Sigmoid colon (tissue), 7 donors: ENCODE results near the gene PIK3IP1. TPM values are rescaled to one million over a fixed set of nuclear protein-coding genes. Genes with fewer than 3 reads are reported as not detected.

Experiments used
- DNase-seq: peaks from one replicate; pipeline ENCODE4 v3.0.0-alpha.2; 2019
- H3K27ac ChIP-seq, 4 donors: fragments of 200-600 bp; sonication (generic); one replicate each; pipeline ENCODE4 v1.5.1; 2016 to 2019; ENCODE audit warnings: mild to moderate bottlenecking in 1 of 4
- H3K27me3 ChIP-seq, 3 donors: fragments of 200-600 bp; sonication (generic); one replicate each; pipeline ENCODE4 v1.5.1; 2019; ENCODE audit warnings: mild to moderate bottlenecking in 1 of 3
- H3K36me3 ChIP-seq, 4 donors: fragments of 200-600 bp; sonication (generic); one replicate each; pipeline ENCODE4 v1.5.1; 2016 to 2019
- H3K4me1 ChIP-seq, 4 donors: fragments of 200-600 bp; sonication (generic); one replicate each; pipeline ENCODE4 v1.5.1; 2017 to 2019
- H3K4me3 ChIP-seq, 4 donors: fragments of 200-600 bp; sonication (generic); one replicate each; pipeline ENCODE4 v1.5.1; 2017 to 2019; ENCODE audit warnings: mild to moderate bottlenecking in 2 of 4, moderate library complexity in 1 of 4
- H3K9me3 ChIP-seq, 4 donors: fragments of 200-600 bp in 3 of 4; sonication (generic) in 3 of 4; one replicate each; pipeline versions ENCODE4 v1.5.1 to v1.6.1; 2013 to 2019
- EP300 ChIP-seq, 4 donors: sonication (generic); formaldehyde crosslinking; IDR thresholded peaks; one replicate each; pipeline ENCODE4 v1.6.1; 2017; ENCODE audit warnings: antibody characterized with exemption in 4 of 4
- POLR2A ChIP-seq, 2 donors: fragments of 450-650 bp; IDR thresholded peaks; one replicate each; pipeline ENCODE4 v1.6.1; 2016; ENCODE audit warnings: antibody characterized with exemption in 2 of 2, mild to moderate bottlenecking in 2 of 2, moderate library complexity in 2 of 2
- POLR2AphosphoS5 ChIP-seq, 4 donors: sonication (generic); formaldehyde crosslinking; IDR thresholded peaks; one replicate each; pipeline ENCODE4 v1.6.1; 2017; ENCODE audit warnings: antibody characterized with exemption in 4 of 4
- WGBS, 2 donors: extraction: QIAGEN DNeasy Blood & Tissue Kit; methylation state at CpG; one replicate each; pipeline ENCODE4 v1.1.7; 2013; 5-methylcytosine and 5-hydroxymethylcytosine counted together
- intact Hi-C: fragments of 100-400 bp; cut with DNase I; formaldehyde crosslinking; loops from one replicate; pipeline ENCODE4 v1.15.1; 2023
- polyA plus RNA-seq, 3 donors: library from polyadenylated mRNA; stranded (reverse); fragments of 200-250 nt; gene quantifications; one replicate each; pipeline ENCODE4 v1.2.3, GENCODE V29; 2013
- total RNA-seq, 4 donors: library from RNA; depleted of rRNA; stranded (reverse); fragments of >200 nt; gene quantifications; one replicate each; pipeline ENCODE4 v1.1.0, GENCODE V29; 2016
- TF ChIP-seq, protein P1 (sequence below), 4 experiments: fragments of 450-650 bp in 3 of 4; fragments of 200-600 bp in 1 of 4; IDR thresholded peaks; one replicate each; pipeline ENCODE4 v1.5.1; 2016 to 2019; ENCODE audit warnings: antibody characterized with exemption in 4 of 4, mild to moderate bottlenecking in 3 of 4, moderate library complexity in 2 of 4
- donor health status: healthy with polysubstance abuse.
- donor health status: Bipolar disorder and iron deficiency.
- donor health status: healthy.

The PIK3IP1 gene
- total and polyA plus RNA-seq, 7 donors: 5.8 to 87.6 (median 49.3) TPM

- WGBS, 2 donors: 57 to 79% methylated on average over 8 of the region's 8 CpGs
- DNase-seq: peak; percentile 82
- H3K4me1 ChIP-seq: peaks cover 0 to 61% (median 58%) of the 10 kb centered on the region in 4 donors
- H3K4me3 ChIP-seq: no peak overlapping the region
- H3K36me3 ChIP-seq: peaks cover 35 to 75% (median 52%) of the 10 kb centered on the region in 4 donors
- H3K27ac ChIP-seq: peak overlapping the region; percentile 50 to 98 (median 94)
- H3K27me3 ChIP-seq: no peaks in the 10 kb centered on the region
- H3K9me3 ChIP-seq: no peaks in the 10 kb centered on the region
- intact Hi-C loops: loop anchor here (5.0 kb wide), 1 partner anchor 179 kb away; the partner anchor contains the start of gene SELENOM
- TF ChIP-seq POLR2A (IDR thresholded peaks at IDR 0.05) (no peak), EP300 (IDR thresholded peaks at IDR 0.05) (peak in 3 of 4 donors; percentile 46 to 94 (median 82)), POLR2AphosphoS5 (IDR thresholded peaks at IDR 0.05) (peak; percentile 56 to 82 (median 72))
- TF ChIP-seq, protein P1, sequence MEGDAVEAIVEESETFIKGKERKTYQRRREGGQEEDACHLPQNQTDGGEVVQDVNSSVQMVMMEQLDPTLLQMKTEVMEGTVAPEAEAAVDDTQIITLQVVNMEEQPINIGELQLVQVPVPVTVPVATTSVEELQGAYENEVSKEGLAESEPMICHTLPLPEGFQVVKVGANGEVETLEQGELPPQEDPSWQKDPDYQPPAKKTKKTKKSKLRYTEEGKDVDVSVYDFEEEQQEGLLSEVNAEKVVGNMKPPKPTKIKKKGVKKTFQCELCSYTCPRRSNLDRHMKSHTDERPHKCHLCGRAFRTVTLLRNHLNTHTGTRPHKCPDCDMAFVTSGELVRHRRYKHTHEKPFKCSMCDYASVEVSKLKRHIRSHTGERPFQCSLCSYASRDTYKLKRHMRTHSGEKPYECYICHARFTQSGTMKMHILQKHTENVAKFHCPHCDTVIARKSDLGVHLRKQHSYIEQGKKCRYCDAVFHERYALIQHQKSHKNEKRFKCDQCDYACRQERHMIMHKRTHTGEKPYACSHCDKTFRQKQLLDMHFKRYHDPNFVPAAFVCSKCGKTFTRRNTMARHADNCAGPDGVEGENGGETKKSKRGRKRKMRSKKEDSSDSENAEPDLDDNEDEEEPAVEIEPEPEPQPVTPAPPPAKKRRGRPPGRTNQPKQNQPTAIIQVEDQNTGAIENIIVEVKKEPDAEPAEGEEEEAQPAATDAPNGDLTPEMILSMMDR (IDR thresholded peaks at IDR 0.05): no peak
Measured at GRCh38 chr22:31286360-31287255, 5.7 kb downstream of the PIK3IP1 start.

DNA sequence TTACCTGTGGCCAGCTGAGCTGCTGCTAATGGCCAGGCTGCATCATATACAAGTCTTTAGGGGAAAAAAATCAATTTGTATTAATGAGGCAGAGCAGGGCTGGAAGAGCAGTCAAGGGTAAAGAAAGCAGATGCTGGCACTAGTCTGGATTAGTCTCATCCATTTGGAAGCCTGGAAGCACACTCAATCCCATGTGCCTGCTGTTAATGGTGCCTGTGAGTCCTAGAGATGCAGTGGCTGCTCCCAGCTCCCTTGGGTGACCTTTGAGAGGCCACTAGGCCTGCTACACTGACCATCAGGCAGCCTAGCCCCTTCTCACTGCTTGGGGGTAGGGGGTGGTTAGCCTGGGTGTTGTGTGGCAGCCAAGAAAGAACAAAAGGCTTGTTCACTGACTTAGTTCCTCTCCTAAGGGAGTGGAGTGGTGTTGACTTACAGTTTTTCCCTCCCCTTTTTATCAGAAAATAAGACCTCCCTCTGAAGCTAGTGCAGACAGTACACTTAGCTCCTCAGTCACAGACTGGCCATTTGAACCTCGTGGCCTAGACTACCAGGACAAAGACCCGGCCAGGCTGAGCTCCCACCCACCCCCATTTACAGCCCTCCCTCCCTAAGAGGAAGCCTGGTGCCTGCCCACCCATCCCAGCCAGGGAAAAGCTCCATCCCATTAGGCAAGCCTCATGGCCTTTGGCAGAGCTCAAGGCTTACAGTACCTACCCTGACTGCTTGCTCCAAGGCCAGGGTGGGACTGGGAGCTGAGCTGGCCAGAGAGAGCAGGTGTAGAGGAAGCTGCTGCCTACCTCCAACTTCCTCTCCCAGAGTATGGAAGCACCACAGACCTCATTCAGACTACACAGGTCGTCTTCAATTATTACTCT lies 7.8 kb downstream of the PIK3IP1 start:
- Histone ChIP-seq H3K36me3 (peaks cover 38 to 89% (median 55%) of the 10 kb centered on the region in 4 donors), H3K4me3 (no peak overlapping the region), H3K27ac (peak overlapping the region; percentile 29 to 98 (median 73)), H3K9me3 (no peaks in the 10 kb centered on the region), H3K27me3 (no peaks in the 10 kb centered on the region), H3K4me1 (peaks cover 0 to 53% (median 49%) of the 10 kb centered on the region in 4 donors)
- TF ChIP-seq EP300 (IDR thresholded peaks at IDR 0.05) (no peak), POLR2AphosphoS5 (IDR thresholded peaks at IDR 0.05) (no peak), POLR2A (IDR thresholded peaks at IDR 0.05) (no peak)
- TF ChIP-seq, protein P1 (IDR thresholded peaks at IDR 0.05): no peak
- 10 to 20% methylated on average over 3 of the region's 3 CpGs for WGBS, 2 donors
- DNase-seq: peak; percentile 58
- intact Hi-C loops: loop anchor here (5.0 kb wide), 1 partner anchor 177 kb away; the partner anchor contains the start of gene SELENOM

DNA sequence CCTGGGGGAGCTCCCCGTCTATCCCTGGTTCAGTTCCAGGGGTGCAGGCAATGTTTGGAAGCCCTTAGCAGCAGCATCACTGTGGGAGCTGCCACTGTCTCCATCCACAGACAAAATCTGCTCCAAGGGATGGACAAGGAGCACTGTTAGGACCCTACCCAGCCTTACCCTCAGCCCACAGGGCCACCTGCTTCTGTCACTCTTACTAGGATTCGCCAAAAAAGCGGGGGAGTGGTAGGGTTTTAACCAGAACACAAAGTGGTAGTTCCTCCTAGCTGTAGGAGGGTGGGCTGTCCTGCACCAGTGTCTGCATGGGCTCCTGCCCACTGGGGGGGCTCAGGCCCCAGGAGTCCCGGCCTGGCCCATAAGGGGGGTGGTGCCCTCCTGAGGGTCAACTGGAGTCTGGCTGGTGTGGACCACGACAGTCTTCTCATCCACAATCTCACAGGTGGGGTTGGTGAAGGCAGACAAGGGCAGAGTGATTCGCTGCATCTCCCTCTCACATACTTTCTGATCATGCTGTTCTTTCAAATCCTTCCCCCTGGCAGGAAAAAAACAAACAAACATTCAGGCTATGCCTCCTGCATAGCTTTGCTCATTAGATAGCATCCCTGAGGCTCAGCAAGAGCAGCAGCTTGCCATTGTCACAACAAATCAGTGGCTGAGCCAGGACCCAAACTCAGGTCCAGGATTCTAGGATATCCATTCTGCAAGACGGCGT lies 9.4 kb downstream of the PIK3IP1 start:
- WGBS, 2 donors: 77 to 83% methylated on average over 8 of the region's 8 CpGs
- DNase-seq: peak; percentile 41
- H3K9me3 ChIP-seq: no peaks in the 10 kb centered on the region
- H3K4me3 ChIP-seq: no peak overlapping the region
- TF ChIP-seq EP300 (IDR thresholded peaks at IDR 0.05) (no peak), POLR2A (IDR thresholded peaks at IDR 0.05) (no peak), POLR2AphosphoS5 (IDR thresholded peaks at IDR 0.05) (no peak)
- TF ChIP-seq, protein P1 (IDR thresholded peaks at IDR 0.05): no peak
- intact Hi-C loops: no loop called here
- no peaks in the 10 kb centered on the region for H3K27me3 ChIP-seq
- peaks cover 0 to 36% (median 33%) of the 10 kb centered on the region in 4 donors for H3K4me1 ChIP-seq
- H3K36me3 ChIP-seq: peaks cover 27 to 89% (median 42%) of the 10 kb centered on the region in 4 donors
- peak overlapping the region in 2 of 4 donors; percentile 24 to 26 for H3K27ac ChIP-seq

GRCh38 chr22:31281733-31282132 lies 10.6 kb downstream of the PIK3IP1 start:
- Histone ChIP-seq H3K4me1 (peaks cover 0 to 25% (median 22%) of the 10 kb centered on the region in 4 donors), H3K4me3 (no peak overlapping the region), H3K9me3 (no peaks in the 10 kb centered on the region), H3K27me3 (no peaks in the 10 kb centered on the region), H3K27ac (peak overlapping the region in 3 of 4 donors; percentile 6 to 25 (median 24)), H3K36me3 (peaks cover 23 to 90% (median 39%) of the 10 kb centered on the region in 4 donors)
- intact Hi-C loops: no loop called here
- WGBS, 2 donors: 61 to 67% methylated on average over 4 of the region's 4 CpGs
- DNase-seq: peak; percentile 62
- no peak for TF ChIP-seq EP300 (IDR thresholded peaks at IDR 0.05)
- TF ChIP-seq, protein P1 (IDR thresholded peaks at IDR 0.05): no peak
